GM19193 (cell line): Measurements from ENCODE around the gene KHDRBS1.

Experiments used
- POLR2A ChIP-seq: IDR thresholded peaks from 4 replicates; pipeline ENCODE4 v1.6.1; 2011; ENCODE audit not compliant: insufficient read depth, insufficient read length; ENCODE audit errors: extremely low read depth

The KHDRBS1 gene

DNA sequence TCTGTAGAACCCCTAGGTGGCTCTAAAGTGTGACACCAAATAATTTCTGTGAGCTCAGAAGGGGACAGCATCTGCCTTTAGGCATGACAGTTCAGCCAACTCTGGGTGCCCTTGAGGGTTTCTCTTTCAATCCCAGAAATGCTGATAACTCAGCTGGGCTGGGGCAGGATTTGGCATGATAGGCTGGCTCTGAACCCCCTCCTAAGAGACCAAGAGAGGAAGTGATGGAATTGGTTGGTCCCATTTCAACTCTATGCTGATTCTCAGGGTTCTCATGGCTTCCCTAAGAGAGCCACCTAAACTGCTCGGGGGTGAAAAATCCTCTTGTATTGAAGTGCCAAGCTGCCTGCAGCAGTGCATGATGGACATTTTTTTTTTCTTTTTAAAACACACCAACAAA lies 30.6 kb downstream of the KHDRBS1 start:
- TF ChIP-seq POLR2A, result no peak

- no peak for TF ChIP-seq POLR2A
These were observed 32.1 kb downstream of the KHDRBS1 start for GRCh38 chr1:32045772-32046171.

GRCh38 chr1:32047701-32048100 lies 34.0 kb downstream of the KHDRBS1 start:
- no peak for TF ChIP-seq POLR2A

DNA sequence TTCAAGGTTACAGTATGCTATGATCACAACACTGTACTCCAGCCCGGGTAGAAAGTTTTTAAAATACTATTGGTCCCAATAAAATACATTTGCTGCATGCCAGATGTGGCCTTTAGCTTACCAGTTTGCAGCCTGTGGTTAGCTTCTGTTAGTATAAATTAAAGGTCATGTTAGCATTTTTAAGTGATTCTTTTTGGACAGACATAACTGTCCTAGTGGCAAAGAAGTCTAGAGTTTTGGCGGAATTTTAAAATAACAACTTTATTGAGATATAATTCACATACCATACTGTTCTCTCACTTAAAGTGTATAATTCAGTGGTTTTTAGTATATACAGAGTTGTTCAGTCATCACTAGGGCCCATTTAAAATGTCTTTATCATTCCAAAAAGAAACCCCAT lies 34.8 kb downstream of the KHDRBS1 start:
- no peak for TF ChIP-seq POLR2A

DNA sequence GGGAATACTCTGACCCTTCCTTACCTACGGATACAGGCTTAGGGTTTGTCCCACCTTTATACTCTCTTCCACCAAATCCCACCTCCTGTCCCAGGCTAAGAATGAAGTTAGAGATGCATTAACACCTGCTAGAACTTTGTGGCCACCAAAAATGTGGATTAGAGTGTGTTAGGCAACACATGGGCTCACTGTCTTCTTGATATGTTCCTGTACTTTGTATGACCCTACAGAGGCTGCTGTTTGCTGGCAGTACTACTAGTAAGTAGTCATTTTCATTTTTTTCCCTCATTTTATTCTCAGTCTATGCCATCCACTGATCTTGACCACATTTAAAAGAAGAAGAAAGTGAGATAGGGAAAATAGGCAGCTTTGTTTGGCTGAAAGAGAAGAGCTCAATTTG lies 38.0 kb downstream of the KHDRBS1 start:
- no peak for TF ChIP-seq POLR2A

DNA sequence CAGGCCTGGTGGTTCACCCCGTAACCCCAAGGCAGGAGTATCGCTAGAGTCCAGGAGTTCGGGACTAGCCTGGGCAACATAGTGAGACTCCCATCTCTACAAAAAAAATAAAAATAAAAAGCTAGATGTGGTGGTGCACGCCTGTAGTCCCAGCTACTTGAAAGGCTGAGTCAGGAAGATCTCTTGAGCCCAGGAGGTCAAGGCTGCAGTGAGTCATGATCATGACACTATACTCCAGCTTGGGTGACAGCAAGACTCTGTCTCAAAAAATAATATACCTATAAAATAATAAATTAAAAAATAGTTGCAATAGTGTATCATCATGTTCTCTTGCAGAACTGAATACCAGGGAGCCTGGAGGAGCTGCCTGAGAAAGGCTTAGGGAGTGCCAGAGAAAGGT lies 39.2 kb downstream of the KHDRBS1 start:
- no peak for TF ChIP-seq POLR2A

DNA sequence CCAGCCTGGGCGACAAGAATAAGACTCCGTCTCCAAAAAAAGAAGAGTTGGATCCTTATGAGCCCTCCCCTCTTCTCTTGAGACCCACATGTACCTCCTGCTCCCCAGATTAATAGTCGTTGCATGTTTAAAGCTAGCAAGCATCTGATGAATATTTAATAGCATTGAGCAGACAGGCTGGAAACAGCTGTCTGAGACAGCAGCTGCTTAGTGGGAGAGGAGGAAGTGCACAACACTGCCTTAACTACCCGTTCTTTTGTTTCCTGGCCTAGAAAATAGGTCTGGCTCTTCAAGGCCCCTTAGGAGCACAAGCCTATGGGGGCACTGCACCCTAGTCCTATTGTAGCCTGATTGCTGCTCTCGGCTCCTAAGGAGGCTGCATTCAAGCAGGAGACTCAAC lies 41.7 kb downstream of the KHDRBS1 start:
- no peak for TF ChIP-seq POLR2A

GRCh38 chr1:32056598-32056997 lies 42.9 kb downstream of the KHDRBS1 start:
- TF ChIP-seq POLR2A, result no peak

DNA sequence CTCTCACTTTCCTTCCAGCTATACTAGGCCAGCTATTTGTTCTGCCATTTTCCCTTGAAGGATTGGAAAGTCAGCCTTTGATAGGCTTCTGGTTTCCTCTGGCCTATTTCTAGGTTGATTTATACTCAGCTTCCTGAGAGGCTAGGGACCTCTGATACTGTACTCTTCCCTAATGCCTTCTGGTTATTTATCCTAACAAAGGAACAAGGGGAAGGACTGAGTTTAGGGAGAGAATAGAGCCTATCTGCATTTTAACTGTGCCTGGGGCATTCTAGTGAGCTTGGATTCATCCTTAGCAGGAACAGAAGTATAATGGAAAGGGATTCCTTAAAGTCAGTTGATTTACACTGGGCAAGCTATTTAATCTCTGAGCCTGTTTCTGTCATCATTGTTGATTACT lies 47.2 kb downstream of the KHDRBS1 start:
- TF ChIP-seq POLR2A, result no peak

GRCh38 chr1:32062867-32063230 lies 49.2 kb downstream of the KHDRBS1 start:
- no peak for TF ChIP-seq POLR2A

- no peak for TF ChIP-seq POLR2A
These were observed 49.6 kb downstream of the KHDRBS1 start for GRCh38 chr1:32063261-32063681.

DNA sequence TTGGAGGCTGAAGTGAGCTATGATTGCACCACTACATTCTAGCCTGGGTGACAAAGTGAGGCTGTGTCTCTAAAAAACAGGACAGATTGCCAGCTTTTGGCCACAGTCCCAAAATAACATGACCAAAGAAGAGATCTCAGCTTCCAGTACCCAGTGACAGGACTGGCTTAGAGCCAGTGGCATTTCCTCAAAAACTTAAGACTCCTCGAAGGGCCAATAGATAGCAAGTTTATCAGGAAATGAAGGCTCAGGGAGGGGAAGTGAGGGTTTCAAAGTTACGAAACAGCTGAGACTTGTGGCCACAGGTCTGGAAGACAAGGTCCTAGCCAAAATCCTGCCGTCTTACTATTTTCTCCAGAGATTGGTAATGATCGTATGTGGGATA lies 52.8 kb downstream of the KHDRBS1 start:
- no peak for TF ChIP-seq POLR2A

- no peak for TF ChIP-seq POLR2A
These were observed 55.4 kb downstream of the KHDRBS1 start for GRCh38 chr1:32068957-32069588.

- TF ChIP-seq POLR2A, result no peak
These were observed 58.3 kb downstream of the KHDRBS1 start for GRCh38 chr1:32071758-32072621.

DNA sequence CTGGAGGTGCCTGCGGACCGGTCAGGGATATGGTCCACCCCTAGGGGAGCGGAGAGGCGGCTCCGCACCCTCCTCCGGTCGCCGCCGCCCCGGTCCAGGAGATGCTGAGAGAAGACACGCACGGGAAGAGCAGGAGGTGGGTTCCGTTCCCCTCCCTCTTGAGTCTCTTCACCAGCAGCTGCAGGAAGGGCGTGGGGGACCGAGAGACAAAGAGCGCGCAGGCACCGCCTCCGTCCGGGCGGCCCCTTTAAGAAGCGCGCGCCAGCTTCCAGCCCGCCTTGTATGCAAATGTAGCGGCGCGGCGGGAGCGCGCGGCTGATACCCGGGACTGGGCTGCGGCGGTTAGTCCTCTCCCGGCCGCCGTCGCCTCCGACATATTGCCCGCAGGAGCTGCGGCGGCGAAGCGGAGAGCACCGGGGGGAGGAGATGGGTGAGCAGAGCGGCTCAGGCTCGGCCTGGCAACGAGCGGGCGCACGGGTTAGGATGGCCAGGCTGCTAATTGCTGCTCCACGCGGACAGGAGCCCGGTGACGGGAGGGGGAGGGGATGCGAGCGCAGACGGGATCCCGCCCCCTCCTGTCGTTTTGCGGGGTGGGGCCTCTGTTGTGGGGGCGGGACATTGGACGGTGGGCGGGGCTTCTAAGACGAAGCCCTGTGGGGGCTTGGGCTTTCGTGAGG lies 59.1 kb downstream of the KHDRBS1 start, which contains the start of gene TMEM39B:
TSS of gene TMEM39B (plus strand) at position 318 of the 677 bp plus-strand sequence. CDS start at position 427, 109 bp downstream.
- TF ChIP-seq POLR2A, result peak; percentile 89
